GM12873 (cell line): ENCODE results near the gene STAT4.

Experiments used
- TF ChIP-seq, protein P1 (sequence below): IDR thresholded peaks from 2 replicates; pipeline ENCODE4 v1.5.1; 2012; ENCODE audit warnings: low read depth, mild to moderate bottlenecking, moderate library complexity, low read length, control low read depth; ENCODE audit not compliant: insufficient read depth; ENCODE audit errors: missing control alignments

Gene STAT4

DNA sequence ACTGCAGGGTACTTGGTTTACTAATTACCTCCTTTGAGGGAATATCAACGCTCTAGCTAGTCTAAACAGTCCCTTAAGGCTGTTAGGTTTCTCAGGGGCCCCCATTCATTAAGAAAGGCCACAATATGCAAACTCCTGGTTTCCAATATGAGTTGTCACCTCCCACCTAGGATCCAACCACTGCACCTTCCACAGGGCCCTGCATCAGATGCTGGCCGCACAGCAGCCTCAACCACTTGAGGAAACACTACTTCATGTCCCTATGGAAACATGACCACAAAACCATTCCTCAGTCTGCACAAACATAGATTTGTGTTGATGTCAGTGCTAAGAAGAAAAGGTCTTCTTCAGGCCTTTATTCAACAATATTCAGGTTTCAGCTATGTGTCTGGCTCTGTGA lies 40.9 kb downstream of the STAT4 start:
- TF ChIP-seq, protein P1, sequence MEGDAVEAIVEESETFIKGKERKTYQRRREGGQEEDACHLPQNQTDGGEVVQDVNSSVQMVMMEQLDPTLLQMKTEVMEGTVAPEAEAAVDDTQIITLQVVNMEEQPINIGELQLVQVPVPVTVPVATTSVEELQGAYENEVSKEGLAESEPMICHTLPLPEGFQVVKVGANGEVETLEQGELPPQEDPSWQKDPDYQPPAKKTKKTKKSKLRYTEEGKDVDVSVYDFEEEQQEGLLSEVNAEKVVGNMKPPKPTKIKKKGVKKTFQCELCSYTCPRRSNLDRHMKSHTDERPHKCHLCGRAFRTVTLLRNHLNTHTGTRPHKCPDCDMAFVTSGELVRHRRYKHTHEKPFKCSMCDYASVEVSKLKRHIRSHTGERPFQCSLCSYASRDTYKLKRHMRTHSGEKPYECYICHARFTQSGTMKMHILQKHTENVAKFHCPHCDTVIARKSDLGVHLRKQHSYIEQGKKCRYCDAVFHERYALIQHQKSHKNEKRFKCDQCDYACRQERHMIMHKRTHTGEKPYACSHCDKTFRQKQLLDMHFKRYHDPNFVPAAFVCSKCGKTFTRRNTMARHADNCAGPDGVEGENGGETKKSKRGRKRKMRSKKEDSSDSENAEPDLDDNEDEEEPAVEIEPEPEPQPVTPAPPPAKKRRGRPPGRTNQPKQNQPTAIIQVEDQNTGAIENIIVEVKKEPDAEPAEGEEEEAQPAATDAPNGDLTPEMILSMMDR, result no peak

DNA sequence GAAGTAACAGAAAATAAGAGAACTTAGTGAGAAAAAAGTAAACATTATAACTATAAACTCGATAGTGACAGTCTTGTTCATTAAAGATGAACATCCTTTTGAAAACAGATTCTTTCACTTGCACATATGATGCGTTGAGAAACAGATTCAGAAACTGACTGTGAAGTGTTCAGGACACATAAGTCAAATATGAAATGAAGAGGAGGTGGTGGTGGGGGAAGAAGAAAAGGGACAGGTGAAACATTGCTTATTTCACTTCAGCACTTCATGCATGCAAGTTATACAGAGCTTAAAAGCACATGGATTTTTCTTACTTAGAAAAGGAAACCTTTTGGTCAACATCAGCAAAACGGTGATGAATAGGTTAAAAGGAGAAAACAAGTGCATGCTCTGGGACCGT lies 42.5 kb downstream of the STAT4 start:
- TF ChIP-seq, protein P1, result no peak

DNA sequence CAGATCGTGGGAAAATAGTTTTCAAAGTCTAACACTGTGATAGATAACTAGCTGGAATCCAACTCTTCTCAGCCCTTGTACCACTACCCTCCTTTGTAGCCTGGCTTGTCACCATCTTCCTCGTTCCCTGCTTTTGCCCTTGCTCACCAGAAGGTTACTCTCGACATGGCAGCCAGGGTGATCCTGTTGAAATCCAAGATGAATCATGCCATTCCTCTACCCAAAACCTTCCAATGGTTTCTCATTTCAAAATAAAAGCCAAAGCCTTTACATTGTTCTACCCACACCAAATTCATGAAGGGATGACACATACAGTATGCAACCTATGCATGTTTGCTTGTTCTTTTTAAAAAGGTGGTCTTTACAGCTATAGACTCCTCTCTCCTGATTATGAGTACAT lies 45.7 kb downstream of the STAT4 start:
- TF ChIP-seq, protein P1, result no peak

DNA sequence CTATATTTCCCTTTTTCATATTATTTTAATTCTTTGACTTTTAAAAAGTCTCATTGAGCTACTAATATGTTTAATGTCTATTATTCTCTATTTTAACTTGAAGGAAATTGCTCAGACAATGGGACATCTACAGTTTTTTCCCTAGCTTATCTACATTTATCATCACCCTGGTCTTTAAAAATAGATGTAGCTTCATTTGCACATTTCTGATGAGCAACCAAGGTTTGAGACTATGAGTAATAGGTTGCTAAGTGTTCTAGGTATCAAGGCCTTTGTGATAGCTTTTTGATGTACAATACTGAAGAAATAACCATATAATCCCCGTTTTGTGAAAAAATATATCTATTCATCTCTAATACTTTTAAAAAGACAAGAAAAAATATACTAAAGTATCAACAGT lies 47.0 kb downstream of the STAT4 start:
- TF ChIP-seq, protein P1, result no peak

DNA sequence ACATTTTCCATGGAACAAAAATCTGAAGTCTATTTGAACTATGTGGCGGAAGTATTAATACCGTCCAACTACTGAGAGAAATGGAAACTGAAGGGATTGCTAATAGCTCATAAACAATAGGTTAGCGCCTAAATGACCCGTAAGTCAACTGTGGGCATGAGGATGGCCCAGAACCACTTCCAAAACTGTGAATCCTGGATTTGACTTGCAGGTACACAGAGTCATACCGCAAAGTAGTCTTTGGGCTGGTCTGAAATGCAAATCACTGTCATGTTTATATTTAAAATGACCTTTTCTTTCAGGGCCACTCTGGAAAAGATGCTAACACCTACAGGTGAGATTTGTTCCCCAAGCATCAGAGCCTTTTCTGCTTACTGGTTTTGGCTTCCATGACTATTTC lies 50.6 kb downstream of the STAT4 start:
- TF ChIP-seq, protein P1, result no peak

DNA sequence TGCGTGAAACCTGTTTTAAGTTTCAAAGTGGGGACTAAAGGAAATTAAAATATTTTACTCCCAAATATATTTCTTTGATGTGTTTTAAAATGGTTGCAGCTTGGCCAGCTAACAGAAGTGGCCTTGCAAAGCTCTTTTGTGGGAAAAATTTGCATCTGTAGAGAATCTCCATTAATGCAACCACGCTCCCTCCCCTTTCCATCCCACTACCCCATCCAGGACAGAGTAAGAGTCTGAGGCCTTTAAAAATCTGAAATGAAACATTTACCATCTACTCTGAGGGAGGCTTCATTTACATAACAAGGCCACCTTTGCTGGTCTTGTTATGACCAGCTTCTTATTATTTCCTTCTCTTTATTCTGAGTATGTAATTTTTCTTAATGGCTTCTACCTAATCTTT lies 63.5 kb downstream of the STAT4 start:
- TF ChIP-seq, protein P1, result no peak

DNA sequence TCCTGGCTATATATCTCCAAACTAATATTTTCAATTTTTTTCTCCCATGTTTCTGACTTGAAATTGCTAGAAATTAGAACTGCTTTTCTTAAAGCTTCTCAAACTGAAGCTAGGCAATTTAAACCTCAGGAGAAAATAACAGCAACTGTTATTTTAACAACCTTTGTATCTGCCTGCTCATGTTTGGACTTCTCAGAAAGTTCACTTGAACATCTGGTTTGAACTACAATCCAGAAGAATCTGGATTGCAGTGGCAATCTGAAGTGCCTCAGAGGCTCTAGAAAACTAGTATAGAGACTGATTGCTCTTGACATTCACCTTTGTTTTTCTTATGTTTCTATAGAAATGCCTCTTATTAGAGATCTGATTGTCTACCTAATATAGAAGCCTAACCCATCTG lies 64.1 kb downstream of the STAT4 start:
- TF ChIP-seq, protein P1, result no peak
